GM12873 (cell line): ENCODE measurements around the gene GPR3.

Experiments
- TF ChIP-seq, protein P1 (sequence below): IDR thresholded peaks from 2 replicates; pipeline ENCODE4 v1.5.1; 2012; ENCODE audit warnings: low read depth, mild to moderate bottlenecking, moderate library complexity, low read length, control low read depth; ENCODE audit not compliant: insufficient read depth; ENCODE audit errors: missing control alignments

The GPR3 gene

DNA sequence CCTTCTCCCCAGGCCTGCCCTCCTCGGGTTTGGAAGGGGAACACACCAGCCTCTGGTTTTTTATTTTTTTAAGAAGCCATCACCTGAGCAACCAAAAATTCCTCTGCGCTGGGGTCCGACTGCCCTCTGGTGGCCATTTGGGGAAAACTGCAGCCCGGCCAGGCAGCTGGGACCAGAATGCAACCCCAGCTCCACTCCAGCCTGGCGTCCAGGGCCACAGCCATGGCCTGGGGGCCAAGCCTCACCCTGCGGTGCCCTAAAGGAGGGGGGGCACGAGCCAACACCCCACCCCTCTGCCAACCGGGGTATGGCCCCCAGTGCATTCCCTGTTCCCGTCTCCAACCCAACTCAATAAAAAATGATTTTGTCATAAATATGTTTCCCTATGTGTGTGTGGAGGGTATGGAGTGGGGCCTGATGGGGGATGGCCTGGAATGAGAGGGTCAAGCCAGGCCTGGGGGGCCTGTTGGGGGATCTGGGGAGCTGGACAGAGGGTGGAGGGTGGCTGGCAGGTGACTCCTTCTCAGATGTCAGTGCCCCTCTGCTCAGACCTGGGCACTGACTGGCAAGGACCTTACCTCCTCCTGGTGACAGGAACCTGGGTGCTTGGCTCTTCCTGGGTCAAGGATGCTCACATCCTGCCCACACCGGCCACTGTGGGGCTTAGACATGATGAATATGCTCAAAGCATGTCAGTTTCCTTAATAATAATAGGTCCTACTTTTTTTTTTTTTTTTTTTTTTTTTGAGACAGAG, 3.2 kb downstream of the GPR3 start:
- TF ChIP-seq, protein P1, sequence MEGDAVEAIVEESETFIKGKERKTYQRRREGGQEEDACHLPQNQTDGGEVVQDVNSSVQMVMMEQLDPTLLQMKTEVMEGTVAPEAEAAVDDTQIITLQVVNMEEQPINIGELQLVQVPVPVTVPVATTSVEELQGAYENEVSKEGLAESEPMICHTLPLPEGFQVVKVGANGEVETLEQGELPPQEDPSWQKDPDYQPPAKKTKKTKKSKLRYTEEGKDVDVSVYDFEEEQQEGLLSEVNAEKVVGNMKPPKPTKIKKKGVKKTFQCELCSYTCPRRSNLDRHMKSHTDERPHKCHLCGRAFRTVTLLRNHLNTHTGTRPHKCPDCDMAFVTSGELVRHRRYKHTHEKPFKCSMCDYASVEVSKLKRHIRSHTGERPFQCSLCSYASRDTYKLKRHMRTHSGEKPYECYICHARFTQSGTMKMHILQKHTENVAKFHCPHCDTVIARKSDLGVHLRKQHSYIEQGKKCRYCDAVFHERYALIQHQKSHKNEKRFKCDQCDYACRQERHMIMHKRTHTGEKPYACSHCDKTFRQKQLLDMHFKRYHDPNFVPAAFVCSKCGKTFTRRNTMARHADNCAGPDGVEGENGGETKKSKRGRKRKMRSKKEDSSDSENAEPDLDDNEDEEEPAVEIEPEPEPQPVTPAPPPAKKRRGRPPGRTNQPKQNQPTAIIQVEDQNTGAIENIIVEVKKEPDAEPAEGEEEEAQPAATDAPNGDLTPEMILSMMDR: peak; percentile 87

DNA sequence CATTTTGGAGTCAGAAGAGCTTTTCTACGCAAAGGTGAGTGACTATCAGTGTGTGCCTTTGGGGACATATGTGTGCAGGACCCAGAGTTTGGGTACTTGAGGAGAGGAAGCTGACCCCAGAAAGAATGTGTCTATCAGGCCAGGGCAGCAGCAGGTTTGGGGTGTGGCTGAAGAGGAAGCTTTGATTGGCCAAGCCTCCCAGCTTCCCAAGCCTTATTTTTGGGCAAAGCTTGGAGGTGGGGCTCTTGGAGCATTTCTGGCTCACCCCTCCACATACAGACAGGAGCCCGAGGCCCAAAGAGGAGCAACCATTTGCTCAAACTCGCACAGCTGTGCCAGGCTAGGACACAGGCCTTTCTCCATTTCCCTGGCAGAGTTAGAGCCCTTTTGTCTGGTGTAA, 4.7 kb downstream of the GPR3 start:
- TF ChIP-seq, protein P1: no peak

DNA sequence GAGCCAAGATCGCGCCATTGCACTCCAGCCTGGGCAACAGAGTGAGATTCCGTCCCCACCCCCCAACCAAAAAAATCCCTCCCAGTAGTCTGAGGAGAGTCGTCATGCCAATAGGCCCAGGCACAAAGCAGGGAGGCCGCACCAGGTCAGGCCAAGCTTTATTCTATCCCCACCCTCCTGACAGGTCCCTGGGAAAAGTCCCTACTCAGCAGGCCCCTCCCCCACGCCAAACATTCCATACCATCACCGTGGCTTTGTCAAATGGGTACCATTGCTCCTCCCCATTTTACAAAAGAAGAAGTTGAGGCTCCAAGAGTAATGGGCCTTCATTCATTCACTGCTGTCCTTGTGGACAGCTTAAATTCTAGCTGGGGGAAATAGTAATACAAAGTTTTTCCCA, 5.3 kb downstream of the GPR3 start:
- TF ChIP-seq, protein P1: no peak

DNA sequence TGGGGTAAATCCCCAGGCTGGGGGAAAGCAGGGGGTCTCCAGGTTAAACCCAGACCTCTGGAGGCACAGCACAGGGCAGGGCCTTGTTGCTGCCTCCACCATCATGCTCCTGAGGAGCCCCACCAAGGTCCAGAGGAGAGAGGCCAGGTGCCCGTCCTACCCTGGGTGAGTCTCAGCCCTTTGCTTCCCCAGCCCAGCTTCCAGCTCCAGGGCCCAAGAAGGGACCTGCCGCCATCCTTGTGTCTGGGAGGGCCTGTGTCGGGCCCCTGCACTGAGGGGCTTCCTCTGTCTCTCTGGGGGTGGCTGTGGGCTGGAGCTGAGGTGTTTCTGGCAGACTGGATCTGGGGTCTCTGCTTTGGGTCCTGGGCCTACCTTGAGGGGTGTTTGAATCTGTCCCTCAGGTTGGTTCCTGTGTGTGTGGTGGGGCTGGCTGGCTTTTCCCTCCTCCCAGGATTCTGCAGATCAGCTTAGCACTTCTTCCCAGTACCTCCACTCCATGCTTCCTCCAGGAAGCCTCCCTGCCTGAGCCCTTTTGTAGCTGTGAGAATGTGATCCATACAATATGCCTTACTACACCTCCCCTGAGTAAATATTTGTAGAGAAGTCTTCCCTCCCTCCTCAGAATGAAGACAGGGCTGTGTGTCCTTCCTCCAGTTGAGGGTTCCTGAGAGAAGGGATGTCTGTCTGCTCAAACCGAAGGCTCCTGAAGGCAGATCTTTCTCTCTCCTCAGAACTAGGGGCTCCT, 6.2 kb downstream of the GPR3 start:
- TF ChIP-seq, protein P1: no peak

DNA sequence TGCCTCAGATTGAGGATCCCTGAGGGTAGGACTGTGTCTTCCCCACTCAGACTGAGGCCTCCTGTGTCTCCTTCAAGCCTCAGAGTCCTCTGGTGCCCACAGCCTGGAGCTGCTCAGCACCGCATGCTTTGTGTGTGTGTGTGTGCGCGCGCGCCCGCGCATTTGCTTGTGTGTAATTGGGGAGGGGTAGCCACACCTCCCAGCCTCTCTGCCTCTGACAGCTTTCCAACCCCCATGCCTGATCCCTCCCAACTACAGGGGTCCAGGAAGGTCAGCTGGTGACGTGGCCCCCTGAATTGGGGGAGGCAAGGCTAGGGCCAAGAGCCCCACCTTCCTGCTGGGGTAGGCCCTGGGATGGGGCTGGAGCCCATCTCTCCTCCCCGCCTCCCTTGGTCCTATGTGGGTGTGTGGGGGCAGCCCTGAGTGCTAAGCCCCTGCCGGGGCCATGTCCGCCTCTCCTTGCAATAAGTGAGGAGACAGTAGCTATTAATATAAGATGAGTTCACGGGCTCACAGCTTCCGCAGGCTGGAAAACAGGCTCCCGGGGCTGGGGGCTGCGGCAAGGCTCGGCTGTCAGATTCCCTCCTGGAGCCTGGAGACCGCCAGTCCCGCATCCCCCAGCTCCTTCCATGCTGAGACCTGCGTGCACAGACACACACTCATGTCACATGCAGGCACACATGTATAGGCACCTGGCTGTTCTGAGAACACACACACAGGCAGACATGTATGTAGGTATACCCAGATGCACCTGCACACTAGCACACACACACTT, 7.0 kb downstream of the GPR3 start:
- TF ChIP-seq, protein P1: no peak

DNA sequence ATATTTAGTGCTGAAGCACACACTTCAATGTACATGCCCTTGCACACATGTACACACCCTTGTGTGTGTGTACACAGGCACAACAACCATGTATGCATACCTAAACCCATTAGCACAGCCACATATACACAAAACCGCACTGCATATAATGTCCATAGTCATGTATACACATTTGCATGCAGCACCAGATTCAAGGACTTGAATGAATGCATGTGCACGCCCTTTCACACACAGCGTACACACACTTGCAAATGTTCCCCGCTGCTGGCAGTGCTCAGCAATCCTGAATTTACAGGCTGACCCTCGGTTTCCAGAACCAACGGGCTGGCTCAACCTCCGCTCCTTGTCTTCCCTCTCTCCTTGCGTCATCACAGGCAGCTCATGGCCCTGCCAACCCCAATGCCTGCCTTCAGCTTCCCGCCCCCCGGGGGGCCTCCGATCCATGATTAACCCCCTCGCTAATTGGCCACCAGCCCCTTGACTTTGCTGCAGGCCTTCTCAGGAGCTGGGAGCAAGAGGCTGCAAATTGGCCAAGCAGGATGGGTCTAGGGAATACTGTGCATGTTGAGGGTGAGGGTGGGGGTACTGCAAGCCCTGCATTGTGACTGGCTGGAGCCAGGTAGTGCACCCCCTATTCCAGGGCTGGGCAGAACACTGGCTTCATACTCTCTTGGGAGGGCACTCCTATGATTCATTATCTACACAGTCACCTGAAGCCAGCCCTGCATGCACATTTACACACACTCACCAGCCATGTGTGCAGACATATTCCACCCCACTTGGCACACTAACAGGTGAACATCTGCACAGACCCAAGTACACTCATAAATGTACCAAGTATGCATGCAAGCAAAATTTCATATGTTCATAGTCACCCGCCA, 7.9 kb downstream of the GPR3 start:
- TF ChIP-seq, protein P1: no peak
